ENCODE results near the gene EGLN1. TPM values are rescaled to one million over a fixed set of nuclear protein-coding genes. Genes with fewer than 3 reads are reported as not detected.

The EGLN1 gene
- total and polyA plus RNA-seq, 10 of the 15 experiments (the other 5 are each of a cell fraction or from before 2014, with no cell fraction given): 2.4 to 46.6 (median 8.7) TPM

DNA sequence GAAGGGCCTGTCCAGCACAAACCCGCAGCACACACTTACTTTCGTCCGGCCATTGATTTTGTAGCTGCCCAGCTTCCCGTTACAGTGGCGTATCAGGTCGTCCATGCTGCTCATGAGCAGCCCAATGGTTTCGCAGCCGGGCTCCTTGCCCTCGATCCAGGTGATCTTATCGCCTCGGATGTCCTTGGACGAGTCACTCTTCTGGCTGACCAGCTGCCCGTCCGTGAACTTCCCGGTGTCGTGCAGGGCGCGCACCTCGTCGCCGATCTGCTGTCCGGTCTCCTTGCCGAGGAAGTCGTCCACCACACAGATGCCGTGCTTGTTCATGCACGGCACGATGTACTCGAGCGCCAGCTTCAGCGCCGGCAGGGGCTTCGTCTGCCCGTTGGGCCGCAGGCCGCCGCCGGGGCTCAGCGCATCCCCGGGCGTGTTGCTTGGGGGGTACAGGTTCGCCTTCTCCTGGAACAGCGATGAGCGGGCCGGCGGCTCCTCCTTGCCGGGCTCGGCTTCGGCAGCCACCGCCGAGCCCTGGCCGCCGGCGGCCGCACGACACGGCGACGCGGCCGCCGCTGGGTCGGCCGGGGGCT, 1.0 kb downstream of the EGLN1 start:
- under 1% methylated on average over 51 of the region's 63 CpGs for WGBS (ENCODE audit: insufficient coverage, insufficient replicate concordance, low lambda C conversion rate, missing lambda C conversion rate)
- DNase-seq (ENCODE audit: low read depth, low spot score): no peak
- RAD21 ChIA-PET (ENCODE audit: unreplicated experiment): interaction anchor here (1.0 to 3.1 kb wide), 4 partner anchors 9 to 111 kb away, joined by 3 to 13 read pairs (median 4); partner anchors contain the start of genes EXOC8 and SPRTN
- intact Hi-C loops (cut with micrococcal nuclease; ENCODE audit: unreplicated experiment) (loop anchor here (5.0 kb wide), 1 partner anchor 91 kb away; no protein-coding TSS in a partner anchor), in situ Hi-C loops (cut with MboI) (no loop called here)
- peak; percentile 19 for TF ChIP-seq MYC (IDR thresholded peaks at IDR 0.05; ENCODE audit: insufficient read depth, insufficient read length, insufficient replicate concordance, low read length, severe bottlenecking)
- TF ChIP-seq TCF12 (IDR thresholded peaks at IDR 0.05; ENCODE audit: low read depth, low read length): no peak
- 0 out of 2 replicates have a peak, but pooled peaks have one; percentile 23 for TF ChIP-seq SIN3A (IDR thresholded peaks at IDR 0.05; ENCODE audit: low read depth, low read length)
- peak; percentile 26; the same call in 1 of the 2 replicates for TF ChIP-seq BACH1 (IDR thresholded peaks at IDR 0.05; ENCODE audit: borderline replicate concordance)
- no peak for TF ChIP-seq YBX1 (IDR thresholded peaks at IDR 0.05)
- POLR2A ChIA-PET: interaction anchor here (0.9 to 1.4 kb wide), 3 partner anchors 10 to 440 kb away, joined by 3 to 5 read pairs (median 3); no protein-coding TSS in a partner anchor
- Histone ChIP-seq H3K4me1 (ENCODE audit: control insufficient read depth, insufficient read depth, low read length) (no peaks in the 10 kb centered on the region), H3K27ac (ENCODE audit: control insufficient read depth, insufficient read depth) (peak overlapping the region; percentile 59), H4K20me1 (ENCODE audit: control insufficient read depth, insufficient read depth) (peaks cover 7% of the 10 kb centered on the region; the same call in 1 of the 2 replicates), H3K36me3 (ENCODE audit: control insufficient read depth in 2 of 2, insufficient read depth in 2 of 2, low read length in 1 of 2) (no peaks in the 10 kb centered on the region; a peak in 1 of 4 replicates), H3K27me3 (replicated peaks in 1 of 2; ENCODE audit: control insufficient read depth in 2 of 2, insufficient read depth in 2 of 2, low read length in 1 of 2) (no peaks in the 10 kb centered on the region; a peak in 1 of 4 replicates), H3K79me2 (ENCODE audit: control insufficient read depth, insufficient read depth, low read length) (peaks cover 59% of the 10 kb centered on the region), H3K9me3 (replicated peaks; ENCODE audit: control insufficient read depth, insufficient read depth, low read length) (no peaks in the 10 kb centered on the region), H3K9ac (ENCODE audit: control insufficient read depth, insufficient read depth, low read length) (peak overlapping the region; percentile 75), H2AFZ (ENCODE audit: control insufficient read depth, low read depth, low read length) (peak overlapping the region; percentile 81), H3K4me3 (peak overlapping the region; percentile 92), H3K4me2 (ENCODE audit: control insufficient read depth, insufficient read depth) (peak overlapping the region; percentile 78)
- no TSS peak for BruUV-seq (replicated peaks)
- CTCF ChIA-PET: interaction anchor here (0.9 to 1.8 kb wide), 7 partner anchors 11 to 127 kb away, joined by 3 to 7 read pairs (median 4); no protein-coding TSS in a partner anchor
- no peak for FAIRE-seq
- SMC1A ChIA-PET (ENCODE audit: uncharacterized antibody, unreplicated experiment): interaction anchor here (0.7 to 3.0 kb wide), 8 partner anchors 41 to 134 kb away, joined by 3 to 10 read pairs (median 4); partner anchors contain the start of gene EXOC8
- peak; percentile 10 for ATAC-seq

All from GM12878 (cell line).